Activated CD4-positive, alpha-beta memory T cell treated with anti-CD3 and anti-CD28 coated beads for 36 hours (primary cell): ENCODE data around the gene CORO7. TPM values are rescaled to one million over a fixed set of nuclear protein-coding genes. Genes with fewer than 3 reads are reported as not detected.

Source experiments
- CTCF ChIA-PET: fragments of 350-600 bp; sonication (Branson Sonifier 250); formaldehyde crosslinking; loops from one replicate; lab custom pipeline; 2021; ENCODE audit warnings: antibody characterized with exemption, inconsistent platforms; lab: Charles Lee
- POLR2A ChIA-PET: fragments of 350-600 bp; sonication (Branson Sonifier 250); formaldehyde crosslinking; loops from one replicate; lab custom pipeline; 2021; ENCODE audit warnings: antibody characterized with exemption; lab: Charles Lee
- DNase-seq: peaks from one replicate; pipeline ENCODE4 v3.0.0-alpha.2; 2020
- H3K27ac Mint-ChIP-seq: one replicate; pipeline ENCODE4 v1.8.0; 2021; ENCODE audit warnings: mixed read lengths
- H3K27me3 Mint-ChIP-seq: one replicate; pipeline ENCODE4 v1.8.0; 2021; ENCODE audit warnings: mixed read lengths
- H3K36me3 Mint-ChIP-seq: one replicate; pipeline ENCODE4 v1.8.0; 2021; ENCODE audit warnings: mixed read lengths
- H3K4me1 Mint-ChIP-seq: one replicate; pipeline ENCODE4 v1.8.0; 2021; ENCODE audit warnings: low read depth, mixed read lengths
- H3K4me3 Mint-ChIP-seq: one replicate; pipeline ENCODE4 v1.8.0; 2021; ENCODE audit warnings: mild to moderate bottlenecking, mixed read lengths
- H3K9me3 Mint-ChIP-seq: one replicate; pipeline ENCODE4 v1.8.0; 2021; ENCODE audit warnings: mixed read lengths
- intact Hi-C: fragments of 100-400 bp; cut with micrococcal nuclease; formaldehyde crosslinking; loops from one replicate; pipeline ENCODE4 v1.15.1; 2023
- total RNA-seq, 2 experiments: library from RNA; stranded (reverse); gene quantifications; one replicate each; pipeline ENCODE4 v1.2.3, GENCODE V29; 2021

The CORO7 gene
- total RNA-seq, 2 experiments from 2014 or later = 90.4 to 101 TPM

GRCh38 chr16:4420505-4421105, 4.2 kb upstream of the CORO7 start:
- ChIA-PET CTCF (no interaction called here), POLR2A (no interaction called here)
- no peaks in the 10 kb centered on the region for H3K27me3 Mint-ChIP-seq
- H3K27ac Mint-ChIP-seq = no peak overlapping the region
- no peak for DNase-seq
- intact Hi-C loops = no loop called here
- peaks cover 2% of the 10 kb centered on the region for H3K36me3 Mint-ChIP-seq
- no peaks in the 10 kb centered on the region for H3K9me3 Mint-ChIP-seq
- peaks cover 6% of the 10 kb centered on the region for H3K4me1 Mint-ChIP-seq
- no peak overlapping the region for H3K4me3 Mint-ChIP-seq

GRCh38 chr16:4419402-4419959, 3.1 kb upstream of the CORO7 start:
- DNase-seq = no peak
- intact Hi-C loops = loop anchor here (5.0 to 10.0 kb wide), 2 partner anchors 112 to 145 kb away; partner anchors contain the start of gene TFAP4
- no peaks in the 10 kb centered on the region for H3K9me3 Mint-ChIP-seq
- ChIA-PET POLR2A (no interaction called here), CTCF (interaction anchor here (1.2 kb wide), 1 partner anchor 17 kb away, joined by 3 read pairs; no protein-coding TSS in a partner anchor)
- peaks cover 13% of the 10 kb centered on the region for H3K4me1 Mint-ChIP-seq
- no peak overlapping the region for H3K27ac Mint-ChIP-seq
- H3K27me3 Mint-ChIP-seq = no peaks in the 10 kb centered on the region
- H3K4me3 Mint-ChIP-seq = no peak overlapping the region
- H3K36me3 Mint-ChIP-seq = peaks cover 9% of the 10 kb centered on the region

GRCh38 chr16:4415538-4416199, 727 bp downstream of the CORO7 start:
- Mint-ChIP-seq H3K9me3 (no peaks in the 10 kb centered on the region), H3K36me3 (peaks cover 27% of the 10 kb centered on the region), H3K4me3 (peak overlapping the region; percentile 88), H3K27me3 (no peaks in the 10 kb centered on the region), H3K4me1 (peaks cover 37% of the 10 kb centered on the region), H3K27ac (peak overlapping the region; percentile 88)
- POLR2A ChIA-PET = interaction anchor here (0.5 to 3.4 kb wide), 9 partner anchors 10 to 278 kb away, joined by 3 to 18 read pairs (median 4); partner anchors contain the start of genes CDIP1, DNAJA3, HMOX2 and NMRAL1
- intact Hi-C loops = loop anchor here (2.0 to 10.0 kb wide), 5 partner anchors 61 to 209 kb away; partner anchors contain the start of genes HMOX2, MGRN1 and TFAP4
- peak; percentile 76 for DNase-seq
- CTCF ChIA-PET = interaction anchor here (1.0 to 9.8 kb wide), 6 partner anchors 10 to 235 kb away, joined by 3 to 67 read pairs (median 5); partner anchors contain the start of gene DNAJA3

GRCh38 chr16:4414187-4414917, 2.0 kb downstream of the CORO7 start:
- H3K4me3 Mint-ChIP-seq = peak overlapping the region; percentile 88
- H3K27me3 Mint-ChIP-seq = no peaks in the 10 kb centered on the region
- peaks cover 33% of the 10 kb centered on the region for H3K36me3 Mint-ChIP-seq
- H3K27ac Mint-ChIP-seq = peak overlapping the region; percentile 88
- H3K4me1 Mint-ChIP-seq = peaks cover 42% of the 10 kb centered on the region
- CTCF ChIA-PET = interaction anchor here (0.6 to 9.8 kb wide), 5 partner anchors 11 to 320 kb away, joined by 3 to 67 read pairs (median 4); partner anchors contain the start of genes ANKS3 and DNAAF8
- intact Hi-C loops = loop anchor here (1.0 to 10.0 kb wide), 5 partner anchors 11 to 210 kb away; partner anchors contain the start of genes CDIP1, DNAJA3, HMOX2 and MGRN1
- no peaks in the 10 kb centered on the region for H3K9me3 Mint-ChIP-seq
- DNase-seq = peak; percentile 95
- POLR2A ChIA-PET = interaction anchor here (0.7 to 3.4 kb wide), 9 partner anchors 9 to 141 kb away, joined by 3 to 18 read pairs (median 3); partner anchors contain the start of genes CDIP1, DNAJA3, HMOX2 and TFAP4

GRCh38 chr16:4412854-4413253, 3.5 kb downstream of the CORO7 start:
- H3K36me3 Mint-ChIP-seq = peaks cover 35% of the 10 kb centered on the region
- peak overlapping the region; percentile 38 for H3K27ac Mint-ChIP-seq
- ChIA-PET CTCF (interaction anchor here (1.0 to 9.8 kb wide), 3 partner anchors 10 to 159 kb away, joined by 3 to 67 read pairs (median 8); no protein-coding TSS in a partner anchor), POLR2A (interaction anchor here (0.6 kb wide), 1 partner anchor 521 kb away, joined by 3 read pairs; no protein-coding TSS in a partner anchor)
- no peaks in the 10 kb centered on the region for H3K9me3 Mint-ChIP-seq
- DNase-seq = no peak
- H3K27me3 Mint-ChIP-seq = no peaks in the 10 kb centered on the region
- H3K4me1 Mint-ChIP-seq = peaks cover 42% of the 10 kb centered on the region
- H3K4me3 Mint-ChIP-seq = no peak overlapping the region
- intact Hi-C loops = loop anchor here (5.0 to 10.0 kb wide), 2 partner anchors 124 to 138 kb away; partner anchors contain the start of genes CDIP1 and TFAP4

- DNase-seq = no peak
- no peak overlapping the region for H3K27ac Mint-ChIP-seq
- CTCF ChIA-PET = interaction anchor here (1.0 to 9.8 kb wide), 2 partner anchors 9 to 53 kb away, joined by 3 to 67 read pairs; no protein-coding TSS in a partner anchor
- H3K36me3 Mint-ChIP-seq = peaks cover 35% of the 10 kb centered on the region
- H3K27me3 Mint-ChIP-seq = no peaks in the 10 kb centered on the region
- no peaks in the 10 kb centered on the region for H3K9me3 Mint-ChIP-seq
- intact Hi-C loops = loop anchor here (5.0 to 10.0 kb wide), 2 partner anchors 125 to 137 kb away; partner anchors contain the start of genes CDIP1 and TFAP4
- no peak overlapping the region for H3K4me3 Mint-ChIP-seq
- peaks cover 42% of the 10 kb centered on the region for H3K4me1 Mint-ChIP-seq
- POLR2A ChIA-PET = no interaction called here
Observed at GRCh38 chr16:4412159-4412558, 4.2 kb downstream of the CORO7 start.

GRCh38 chr16:4411684-4412083, 4.7 kb downstream of the CORO7 start:
- Mint-ChIP-seq H3K27me3 (no peaks in the 10 kb centered on the region), H3K9me3 (no peaks in the 10 kb centered on the region), H3K4me3 (no peak overlapping the region), H3K36me3 (peaks cover 35% of the 10 kb centered on the region), H3K4me1 (peaks cover 42% of the 10 kb centered on the region), H3K27ac (no peak overlapping the region)
- POLR2A ChIA-PET = no interaction called here
- DNase-seq = no peak
- intact Hi-C loops = loop anchor here (5.0 to 10.0 kb wide), 2 partner anchors 126 to 137 kb away; partner anchors contain the start of genes CDIP1 and TFAP4
- CTCF ChIA-PET = interaction anchor here (1.4 to 9.8 kb wide), 2 partner anchors 8 to 138 kb away, joined by 3 to 67 read pairs; partner anchors contain the start of gene TFAP4

GRCh38 chr16:4410335-4411075, 5.9 kb downstream of the CORO7 start:
- Mint-ChIP-seq H3K4me1 (peaks cover 40% of the 10 kb centered on the region), H3K27ac (no peak overlapping the region), H3K9me3 (no peaks in the 10 kb centered on the region), H3K36me3 (peaks cover 35% of the 10 kb centered on the region), H3K4me3 (no peak overlapping the region), H3K27me3 (no peaks in the 10 kb centered on the region)
- intact Hi-C loops = loop anchor here (5.0 to 10.0 kb wide), 2 partner anchors 127 to 136 kb away; partner anchors contain the start of genes CDIP1 and TFAP4
- no peak for DNase-seq
- ChIA-PET CTCF (interaction anchor here (1.0 to 9.8 kb wide), 4 partner anchors 7 to 156 kb away, joined by 3 to 67 read pairs (median 4); partner anchors contain the start of gene TFAP4), POLR2A (no interaction called here)

- Mint-ChIP-seq H3K9me3 (no peaks in the 10 kb centered on the region), H3K4me3 (no peak overlapping the region), H3K27ac (no peak overlapping the region), H3K4me1 (peaks cover 28% of the 10 kb centered on the region), H3K36me3 (peaks cover 35% of the 10 kb centered on the region), H3K27me3 (no peaks in the 10 kb centered on the region)
- POLR2A ChIA-PET = no interaction called here
- CTCF ChIA-PET = interaction anchor here (1.9 to 9.8 kb wide), 2 partner anchors 6 to 155 kb away, joined by 5 to 67 read pairs; no protein-coding TSS in a partner anchor
- DNase-seq = peak; percentile 26
- intact Hi-C loops = no loop called here
Observed at GRCh38 chr16:4409081-4409932, 7.1 kb downstream of the CORO7 start.

GRCh38 chr16:4408323-4408690, 8.1 kb downstream of the CORO7 start:
- no peak overlapping the region for H3K4me3 Mint-ChIP-seq
- intact Hi-C loops = no loop called here
- H3K9me3 Mint-ChIP-seq = no peaks in the 10 kb centered on the region
- ChIA-PET CTCF (no interaction called here), POLR2A (no interaction called here)
- no peaks in the 10 kb centered on the region for H3K27me3 Mint-ChIP-seq
- H3K36me3 Mint-ChIP-seq = peaks cover 33% of the 10 kb centered on the region
- no peak for DNase-seq
- no peak overlapping the region for H3K27ac Mint-ChIP-seq
- peaks cover 21% of the 10 kb centered on the region for H3K4me1 Mint-ChIP-seq
